Liver (tissue), 9 donors: ENCODE results near the gene UBASH3A. TPM values are rescaled to one million over a fixed set of nuclear protein-coding genes. Genes with fewer than 3 reads are reported as not detected.

Experiments
- DNase-seq: peaks from one replicate; pipeline ENCODE4 v3.0.0-alpha.2; 2017; ENCODE audit warnings: low spot score
- H3K27ac ChIP-seq, 2 donors: one replicate each; pipeline ENCODE4 v1.7.0; 2013; ENCODE audit warnings: inconsistent platforms in 2 of 2, low read length in 2 of 2, control low read depth in 1 of 2, low read depth in 1 of 2, mild to moderate bottlenecking in 1 of 2
- H3K27me3 ChIP-seq, 4 donors: one replicate each; pipeline versions ENCODE4 v1.6.1 to v1.7.0; 2013; ENCODE audit warnings: low read length in 3 of 4, inconsistent platforms in 1 of 4, mild to moderate bottlenecking in 1 of 4, moderate library complexity in 1 of 4; ENCODE audit not compliant: control insufficient read depth in 4 of 4, insufficient read depth in 4 of 4
- H3K36me3 ChIP-seq, 4 donors: one replicate each; pipeline versions ENCODE4 v1.6.1 to v1.7.0; 2013; ENCODE audit warnings: low read length in 3 of 4, mild to moderate bottlenecking in 3 of 4, low read depth in 1 of 4, moderate library complexity in 1 of 4; ENCODE audit not compliant: control insufficient read depth in 4 of 4, insufficient read depth in 3 of 4
- H3K4me1 ChIP-seq, 4 donors: one replicate each; pipeline versions ENCODE4 v1.6.1 to v1.7.0; 2013; ENCODE audit warnings: low read length in 3 of 4, mild to moderate bottlenecking in 3 of 4, moderate library complexity in 1 of 4; ENCODE audit not compliant: control insufficient read depth in 4 of 4, insufficient read depth in 4 of 4
- H3K4me3 ChIP-seq, 3 donors: one replicate each; pipeline versions ENCODE4 v1.6.1 to v1.7.0; 2013; ENCODE audit warnings: low read length in 3 of 3, control low read depth in 1 of 3, low read depth in 1 of 3, mild to moderate bottlenecking in 1 of 3
- H3K9ac ChIP-seq, 2 donors: one replicate each; pipeline ENCODE4 v1.7.0; 2013; ENCODE audit warnings: low read length in 2 of 2, mild to moderate bottlenecking in 2 of 2, moderate library complexity in 2 of 2, control low read depth in 1 of 2, low read depth in 1 of 2
- H3K9me3 ChIP-seq, 4 donors: one replicate each; pipeline versions ENCODE4 v1.6.1 to v1.7.0; 2013; ENCODE audit warnings: low read length in 3 of 4; ENCODE audit not compliant: control insufficient read depth in 4 of 4
- ATF3 ChIP-seq: IDR thresholded peaks from 2 replicates; pipeline ENCODE4 v1.6.1; 2016; ENCODE audit warnings: antibody characterized with exemption
- CTCF ChIP-seq: fragments of 150-350 bp; IDR thresholded peaks from 2 replicates; pipeline ENCODE4 v1.5.1; 2017; ENCODE audit warnings: improper control_type of control experiment, low read depth, low read length; ENCODE audit not compliant: missing input control
- EGR1 ChIP-seq, 2 donors: IDR thresholded peaks; 2 replicates each; pipeline ENCODE4 v1.6.1; 2016 to 2018; ENCODE audit warnings: antibody characterized with exemption in 2 of 2, low read depth in 2 of 2
- FOXA1 ChIP-seq: IDR thresholded peaks from 2 replicates; pipeline ENCODE4 v1.6.1; 2016; ENCODE audit warnings: antibody characterized with exemption
- FOXA2 ChIP-seq: IDR thresholded peaks from 2 replicates; pipeline ENCODE4 v1.6.1; 2016; ENCODE audit warnings: antibody characterized with exemption
- GABPA ChIP-seq, 2 donors: IDR thresholded peaks in 1 of 2; conservative IDR thresholded peaks in 1 of 2; 2 replicates each; pipeline ENCODE4 v1.6.1; 2016; ENCODE audit warnings: antibody characterized with exemption in 2 of 2, mild to moderate bottlenecking in 1 of 2, moderate library complexity in 1 of 2
- HNF4A ChIP-seq, 2 donors: conservative IDR thresholded peaks; 2 replicates each; pipeline ENCODE4 v1.6.1; 2016; ENCODE audit warnings: antibody characterized with exemption in 2 of 2, mild to moderate bottlenecking in 2 of 2
- HNF4G ChIP-seq: IDR thresholded peaks from 2 replicates; pipeline ENCODE4 v1.6.1; 2016; ENCODE audit warnings: antibody characterized with exemption
- JUND ChIP-seq, 2 donors: IDR thresholded peaks; 2 replicates each; pipeline ENCODE4 v1.6.1; 2016; ENCODE audit warnings: antibody characterized with exemption in 2 of 2
- MAX ChIP-seq: IDR thresholded peaks from 2 replicates; pipeline ENCODE4 v1.6.1; 2016; ENCODE audit warnings: antibody characterized with exemption
- NR2F2 ChIP-seq: IDR thresholded peaks from 2 replicates; pipeline ENCODE4 v1.6.1; 2016; ENCODE audit warnings: antibody characterized with exemption
- RAD21 ChIP-seq, 2 donors: IDR thresholded peaks; 2 replicates each; pipeline ENCODE4 v1.6.1; 2016; ENCODE audit warnings: antibody characterized with exemption in 2 of 2, mild to moderate bottlenecking in 2 of 2
- REST ChIP-seq: IDR thresholded peaks from 2 replicates; pipeline ENCODE4 v1.6.1; 2016; ENCODE audit warnings: antibody characterized with exemption, mild to moderate bottlenecking
- SP1 ChIP-seq: IDR thresholded peaks from 2 replicates; pipeline ENCODE4 v1.6.1; 2018; ENCODE audit warnings: antibody characterized with exemption, mild to moderate bottlenecking
- TAF1 ChIP-seq: conservative IDR thresholded peaks from 2 replicates; pipeline ENCODE4 v1.6.1; 2016; ENCODE audit warnings: antibody characterized with exemption, mild to moderate bottlenecking
- YY1 ChIP-seq: IDR thresholded peaks from 2 replicates; pipeline ENCODE4 v1.6.1; 2016; ENCODE audit warnings: antibody characterized with exemption, mild to moderate bottlenecking
- ZBTB33 ChIP-seq: IDR thresholded peaks from 2 replicates; pipeline ENCODE4 v1.6.1; 2016; ENCODE audit warnings: antibody characterized with exemption
- WGBS: extraction: QIAGEN DNeasy Blood & Tissue Kit; methylation state at CpG from one replicate; pipeline ENCODE4 v1.1.7; 2013; 5-methylcytosine and 5-hydroxymethylcytosine counted together
- polyA plus RNA-seq, 2 donors: library from polyadenylated mRNA; stranded (reverse) in 1 of 2; unstranded in 1 of 2; fragments of 200-250 nt in 1 of 2; fragments of >200 nt in 1 of 2; fragmentation: Nextera tagmentation in 1 of 2; extraction: Ambion mirVana in 1 of 2; gene quantifications; one replicate each; pipeline versions ENCODE4 v1.2.1 to v1.2.3, GENCODE V29; 2013 to 2015
- total RNA-seq, 2 donors: library from RNA; depleted of rRNA; stranded (reverse); fragments of >200 nt; gene quantifications; one replicate each; pipeline ENCODE4 v1.2.3, GENCODE V29; 2014
- donor health status: healthy.
- donor health status: healthy.
- donor health status: healthy.
- donor health status: healthy.
- donor health status: healthy.

UBASH3A gene
- total and polyA plus RNA-seq, 4 donors = 0.10 to 0.75 (median 0.45) TPM

- TF ChIP-seq YY1 (no peak), HNF4G (no peak), JUND (IDR thresholded peaks at IDR 0.05) (no peak), EGR1 (IDR thresholded peaks at IDR 0.05; ENCODE audit: low read depth in 2 of 2) (no peak), FOXA1 (no peak), FOXA2 (no peak), TAF1 (no peak), MAX (no peak), CTCF (no peak), HNF4A (conservative IDR thresholded peaks at IDR 0.05) (no peak), NR2F2 (no peak), ZBTB33 (no peak), ATF3 (no peak)
- Histone ChIP-seq H3K4me1 (no peaks in the 10 kb centered on the region), H3K27ac (no peak overlapping the region), H3K36me3 (no peaks in the 10 kb centered on the region), H3K27me3 (peaks cover 0 to 5% (median 1%) of the 10 kb centered on the region in 4 donors), H3K4me3 (no peak overlapping the region), H3K9ac (no peak overlapping the region), H3K9me3 (no peaks in the 10 kb centered on the region)
- no peak for DNase-seq
- WGBS = 86% methylated on average over 18 of the region's 18 CpGs
Measured at GRCh38 chr21:42370894-42371654, 32.6 kb upstream of the UBASH3A start.

- DNase-seq = no peak
- Histone ChIP-seq H3K4me1 (no peaks in the 10 kb centered on the region), H3K27me3 (peaks cover 0 to 5% (median 1%) of the 10 kb centered on the region in 4 donors), H3K4me3 (no peak overlapping the region), H3K36me3 (no peaks in the 10 kb centered on the region), H3K9me3 (no peaks in the 10 kb centered on the region), H3K27ac (no peak overlapping the region), H3K9ac (no peak overlapping the region)
- TF ChIP-seq MAX (no peak), SP1 (no peak), HNF4G (no peak), JUND (IDR thresholded peaks at IDR 0.05) (no peak), NR2F2 (no peak), CTCF (no peak), FOXA1 (no peak), RAD21 (IDR thresholded peaks at IDR 0.05) (no peak), REST (no peak), EGR1 (IDR thresholded peaks at IDR 0.05; ENCODE audit: low read depth in 2 of 2) (no peak), FOXA2 (no peak), GABPA (IDR thresholded peaks at IDR 0.05 in 1 of 2, conservative IDR thresholded peaks at IDR 0.05 in 1 of 2) (no peak)
- WGBS = 80% methylated on average over 25 of the region's 25 CpGs
Measured at GRCh38 chr21:42373196-42373907, 30.4 kb upstream of the UBASH3A start.
